GM12873 (cell line): ENCODE results near the gene PRELID3B.

Experiments used
- TF ChIP-seq, protein P1 (sequence below): IDR thresholded peaks from 2 replicates; pipeline ENCODE4 v1.5.1; 2012; ENCODE audit warnings: low read depth, mild to moderate bottlenecking, moderate library complexity, low read length, control low read depth; ENCODE audit not compliant: insufficient read depth; ENCODE audit errors: missing control alignments

The PRELID3B gene

GRCh38 chr20:59042151-59042795 lies at the start of gene PRELID3B:
Gene PRELID3B (minus strand): TSS chr20:59042786. CDS start chr20:59042730, 56 bp downstream.
- TF ChIP-seq, protein P1, sequence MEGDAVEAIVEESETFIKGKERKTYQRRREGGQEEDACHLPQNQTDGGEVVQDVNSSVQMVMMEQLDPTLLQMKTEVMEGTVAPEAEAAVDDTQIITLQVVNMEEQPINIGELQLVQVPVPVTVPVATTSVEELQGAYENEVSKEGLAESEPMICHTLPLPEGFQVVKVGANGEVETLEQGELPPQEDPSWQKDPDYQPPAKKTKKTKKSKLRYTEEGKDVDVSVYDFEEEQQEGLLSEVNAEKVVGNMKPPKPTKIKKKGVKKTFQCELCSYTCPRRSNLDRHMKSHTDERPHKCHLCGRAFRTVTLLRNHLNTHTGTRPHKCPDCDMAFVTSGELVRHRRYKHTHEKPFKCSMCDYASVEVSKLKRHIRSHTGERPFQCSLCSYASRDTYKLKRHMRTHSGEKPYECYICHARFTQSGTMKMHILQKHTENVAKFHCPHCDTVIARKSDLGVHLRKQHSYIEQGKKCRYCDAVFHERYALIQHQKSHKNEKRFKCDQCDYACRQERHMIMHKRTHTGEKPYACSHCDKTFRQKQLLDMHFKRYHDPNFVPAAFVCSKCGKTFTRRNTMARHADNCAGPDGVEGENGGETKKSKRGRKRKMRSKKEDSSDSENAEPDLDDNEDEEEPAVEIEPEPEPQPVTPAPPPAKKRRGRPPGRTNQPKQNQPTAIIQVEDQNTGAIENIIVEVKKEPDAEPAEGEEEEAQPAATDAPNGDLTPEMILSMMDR, result no peak

DNA sequence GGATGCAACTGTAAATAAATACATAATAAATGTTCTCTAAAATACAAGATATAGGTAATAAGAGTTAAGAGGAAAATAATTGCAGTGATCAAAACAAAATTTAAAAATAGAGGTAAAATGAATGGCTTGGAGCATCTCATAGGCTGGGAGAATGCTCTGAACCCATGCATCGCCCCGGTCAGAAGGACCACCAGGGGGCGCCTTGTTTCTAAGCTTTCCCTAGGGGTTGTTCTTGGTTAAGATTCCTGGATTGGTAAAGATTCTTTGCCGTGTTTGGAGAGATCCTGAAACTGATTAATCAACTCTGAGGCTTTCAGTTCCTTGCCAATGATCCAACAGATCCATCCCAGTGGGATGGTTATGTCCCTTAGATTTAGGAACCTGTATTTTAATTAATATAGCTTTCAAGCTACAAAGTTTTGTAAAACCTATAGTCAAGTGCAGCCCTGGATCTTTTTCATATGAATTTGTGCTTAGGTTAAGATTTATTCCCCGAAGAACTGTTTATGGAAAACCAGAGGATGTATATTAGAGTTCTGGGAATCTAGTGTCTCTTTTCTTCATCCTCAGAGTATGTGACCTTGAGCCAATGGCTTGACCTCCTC lies 45.3 kb upstream of the PRELID3B start:
- TF ChIP-seq, protein P1, result peak; percentile 89

GRCh38 chr20:59086923-59087322 lies 44.3 kb upstream of the PRELID3B start:
- TF ChIP-seq, protein P1, result no peak

GRCh38 chr20:59084041-59084850 lies 41.7 kb upstream of the PRELID3B start:
- TF ChIP-seq, protein P1, result no peak

GRCh38 chr20:59082981-59083380 lies 40.4 kb upstream of the PRELID3B start:
- TF ChIP-seq, protein P1, result no peak

DNA sequence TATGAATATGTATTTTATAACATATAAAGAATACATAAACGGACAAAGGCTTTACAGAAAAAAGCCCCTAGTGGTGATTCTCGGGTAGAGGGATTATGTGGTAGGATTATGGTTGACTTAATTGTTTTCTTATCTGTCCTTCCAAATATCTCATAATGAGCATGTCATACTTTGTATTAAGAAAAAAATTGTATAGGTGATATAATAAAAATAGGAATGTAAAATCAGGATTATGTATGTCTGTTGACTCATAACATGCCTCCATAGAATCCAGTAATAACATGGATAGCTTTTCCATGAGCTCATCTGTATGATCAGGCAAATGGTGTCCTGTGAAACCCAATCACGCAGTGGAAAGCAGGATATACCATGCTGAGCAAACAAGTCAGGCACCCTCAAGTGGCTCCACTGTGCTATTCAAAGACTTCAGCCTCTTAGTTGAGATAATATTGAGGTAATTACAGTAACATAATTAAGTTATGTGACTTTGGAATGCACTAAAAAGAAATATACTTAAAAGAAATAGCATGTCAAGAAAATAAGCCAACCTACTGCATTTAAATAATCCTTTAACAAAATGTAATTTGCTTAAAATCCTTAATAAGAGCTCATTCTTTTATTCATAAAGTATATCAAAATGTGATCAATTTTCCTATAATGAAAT lies 39.6 kb upstream of the PRELID3B start:
- TF ChIP-seq, protein P1, result peak; percentile 32
